Measurements from ENCODE around the gene POU2AF3.

DNA sequence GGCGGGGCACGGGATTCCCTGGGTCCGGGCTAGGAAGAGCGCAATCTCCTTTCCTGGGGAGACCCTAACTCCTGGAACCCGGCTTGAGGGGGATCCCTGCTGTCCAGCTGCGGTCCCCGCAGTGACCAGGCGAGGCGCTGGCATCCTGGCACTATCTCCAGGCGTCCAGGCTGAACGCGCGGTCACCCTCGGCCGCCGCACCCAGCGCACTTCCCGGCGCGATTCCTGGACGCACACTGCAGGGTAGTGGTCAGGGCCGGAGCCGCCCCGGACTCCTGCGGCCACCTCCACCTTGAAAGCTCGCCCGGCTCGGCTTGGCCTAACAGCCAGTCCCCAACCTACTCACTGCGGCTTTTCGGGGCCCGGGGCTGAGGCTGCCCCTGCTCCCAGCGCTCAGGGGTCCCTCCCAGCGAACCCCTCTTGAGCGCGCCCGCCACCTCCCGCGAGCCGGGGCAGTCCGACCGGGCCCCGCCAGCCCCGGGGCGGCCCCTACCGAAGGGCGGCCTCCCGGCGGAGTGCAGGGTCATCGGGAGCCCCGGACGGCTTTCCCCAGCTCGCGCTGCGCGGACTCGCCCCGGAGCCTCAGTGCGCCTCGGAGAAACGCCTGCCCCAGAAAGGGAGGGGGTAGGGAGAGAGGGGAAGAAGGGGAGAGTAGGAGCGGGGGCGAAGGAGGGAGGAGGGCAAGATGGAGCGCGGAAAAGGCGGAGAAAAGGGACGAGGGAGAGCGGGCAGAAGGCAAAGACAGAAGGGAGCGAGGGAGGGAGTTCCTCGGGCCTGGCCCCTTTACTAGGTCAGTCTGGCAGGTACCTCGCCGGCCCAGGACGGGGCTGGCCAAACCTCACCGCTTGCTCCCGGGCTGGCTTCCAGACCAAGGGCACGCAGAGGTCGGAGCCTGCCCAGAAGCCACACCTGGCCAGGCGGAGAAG is 1.0 kb downstream of the POU2AF3 start:
- no peak for TF ChIP-seq GATA2 (IDR thresholded peaks at IDR 0.05; ENCODE audit: low read depth, low read length)
- no peak for TF ChIP-seq GATA3 (IDR thresholded peaks at IDR 0.05; ENCODE audit: low read depth, low read length)

All from SH-SY5Y (cell line).